CD4-positive, alpha-beta T cell treated with Interleukin-17A for 4 hours (primary cell): ENCODE data around the gene MYMX.

ENCODE experiments used
- DNase-seq: peaks from one replicate; pipeline ENCODE4 v3.0.0-alpha.2; 2020; ENCODE audit warnings: mixed read lengths

Gene MYMX

GRCh38 chr6:44253307-44254101 lies 36.8 kb downstream of the MYMX start:
- peak; percentile 71 for DNase-seq

- DNase-seq = no peak
Observed at GRCh38 chr6:44254191-44255104, 37.7 kb downstream of the MYMX start.

GRCh38 chr6:44255105-44255808 lies 38.5 kb downstream of the MYMX start:
- no peak for DNase-seq

GRCh38 chr6:44255871-44256774 lies 39.4 kb downstream of the MYMX start:
- DNase-seq = peak; percentile 23

DNA sequence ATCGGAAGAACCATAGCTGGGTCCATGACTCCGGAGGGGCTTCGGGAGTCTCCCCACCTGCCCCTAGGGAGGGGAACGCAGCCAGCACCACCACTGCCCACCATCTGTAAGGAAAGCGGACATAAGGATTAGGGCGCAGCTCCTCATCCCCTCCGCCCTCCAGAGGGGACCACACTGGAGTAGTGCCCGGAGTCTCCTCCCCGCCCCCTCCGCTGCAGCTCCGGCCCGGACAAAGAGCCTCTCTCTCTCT lies 40.0 kb downstream of the MYMX start:
- DNase-seq = no peak

GRCh38 chr6:44257025-44257752 lies 40.5 kb downstream of the MYMX start, which contains the start of gene SLC35B2:
TSS of gene SLC35B2 (minus strand) at chr6:44257528. CDS start at chr6:44257410, 118 bp downstream.
- DNase-seq = peak; percentile 71

DNA sequence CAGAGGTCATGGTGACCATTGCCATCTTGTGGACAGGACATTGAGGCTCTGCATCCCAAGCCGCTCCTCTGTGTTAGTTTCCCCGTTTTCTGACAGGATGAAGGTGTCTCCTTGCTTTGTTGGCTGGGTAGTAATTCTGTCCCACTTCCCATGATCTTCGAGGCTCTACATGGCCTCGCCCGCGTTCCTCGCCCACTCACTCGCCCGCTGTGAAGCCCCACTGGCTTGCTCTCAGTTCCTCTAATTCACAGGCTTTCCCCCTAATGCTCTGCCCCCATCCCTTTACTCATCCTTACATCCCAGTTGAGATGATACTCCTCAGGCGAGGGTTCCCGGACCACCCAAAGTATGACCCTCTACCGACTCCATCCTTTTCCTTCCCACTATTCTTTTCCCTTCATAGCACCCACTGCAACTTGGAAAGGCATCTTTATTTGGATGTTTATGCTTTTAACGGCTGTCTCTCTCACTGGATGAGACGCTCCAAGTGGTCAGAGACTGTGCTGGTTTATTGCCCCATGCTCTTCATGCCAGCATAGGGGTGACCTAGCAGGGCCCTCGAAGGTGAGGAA lies 41.1 kb downstream of the MYMX start:
- DNase-seq = no peak

- no peak for DNase-seq
Observed at GRCh38 chr6:44258325-44258863, 41.7 kb downstream of the MYMX start.

DNA sequence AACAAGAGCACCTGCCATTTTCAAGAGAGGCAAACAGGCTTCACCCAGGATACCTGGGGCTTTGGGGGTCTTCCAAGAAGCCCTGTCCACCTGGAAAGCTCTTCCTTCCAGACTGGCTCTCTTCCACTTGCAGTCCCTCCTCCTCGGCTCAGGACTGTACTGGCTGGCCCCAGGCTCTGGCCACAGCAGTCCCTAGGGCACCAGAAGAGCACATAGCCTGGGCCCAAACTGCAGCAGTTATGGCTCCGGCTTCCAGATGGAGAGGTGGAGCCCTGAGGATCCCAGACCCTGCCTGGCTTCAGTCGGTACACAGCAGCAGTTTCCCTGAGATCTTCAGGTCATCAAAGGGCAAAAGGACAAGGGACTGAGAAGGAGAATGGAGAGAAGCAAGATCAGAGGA lies 42.2 kb downstream of the MYMX start:
- no peak for DNase-seq

DNA sequence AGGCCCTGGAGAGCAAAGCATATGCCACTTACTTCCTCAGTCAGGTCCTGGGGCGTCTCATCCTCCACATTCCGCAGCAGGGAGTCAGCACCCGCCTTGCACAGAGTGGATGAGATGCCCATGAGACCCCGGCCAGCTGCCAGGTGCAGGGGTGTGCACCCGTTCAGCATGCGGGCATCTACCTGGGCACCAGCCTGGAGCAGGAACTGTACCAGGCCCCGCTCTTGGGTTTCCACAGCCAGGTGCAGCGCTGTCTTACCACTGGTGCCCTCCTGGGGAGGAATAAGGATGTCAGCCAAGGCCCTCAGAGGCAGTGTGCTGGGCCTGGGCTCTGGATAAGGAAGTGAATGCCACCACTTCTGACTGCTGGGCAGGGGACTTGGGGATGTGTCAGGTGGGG lies 43.3 kb downstream of the MYMX start:
- no peak for DNase-seq

DNA sequence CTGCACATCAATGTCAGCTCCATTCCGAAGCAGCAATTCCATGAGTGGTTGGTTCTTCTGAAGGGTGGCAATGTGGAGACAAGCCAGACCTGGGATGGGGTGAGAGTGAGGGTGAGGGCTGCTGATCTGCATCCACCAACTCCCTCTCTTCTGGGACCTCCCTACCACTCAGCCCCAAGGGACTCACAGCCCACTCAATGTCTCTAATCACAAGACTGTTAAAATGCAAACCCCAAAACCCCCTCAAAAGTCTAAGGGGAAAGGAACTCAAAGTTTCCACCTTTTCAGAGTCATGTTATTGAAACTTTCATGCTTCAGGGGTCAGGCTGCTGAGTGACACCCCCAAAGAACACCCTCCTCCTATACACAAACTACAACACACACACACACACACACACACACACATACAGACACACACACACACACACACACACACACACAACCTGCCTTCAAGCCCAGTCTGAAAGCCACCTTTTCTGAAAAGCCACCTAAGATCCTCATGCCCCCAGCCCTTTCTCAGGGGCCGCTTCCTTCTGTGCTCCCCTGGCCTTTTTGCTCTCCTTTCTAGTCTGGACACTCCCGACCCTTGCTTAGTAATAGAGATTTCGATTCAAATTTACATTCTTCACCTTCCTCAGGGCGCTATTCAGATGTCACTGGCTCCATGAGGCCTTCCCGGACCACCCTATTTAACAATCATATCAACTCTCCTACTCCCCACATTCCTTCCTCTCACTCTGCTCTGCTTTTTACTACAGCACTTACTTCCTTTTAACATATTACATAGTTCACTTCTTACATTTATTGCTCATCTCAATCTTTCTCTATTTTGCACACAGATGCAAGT lies 43.9 kb downstream of the MYMX start:
- DNase-seq = no peak

GRCh38 chr6:44261581-44261980 lies 44.9 kb downstream of the MYMX start:
- no peak for DNase-seq

DNA sequence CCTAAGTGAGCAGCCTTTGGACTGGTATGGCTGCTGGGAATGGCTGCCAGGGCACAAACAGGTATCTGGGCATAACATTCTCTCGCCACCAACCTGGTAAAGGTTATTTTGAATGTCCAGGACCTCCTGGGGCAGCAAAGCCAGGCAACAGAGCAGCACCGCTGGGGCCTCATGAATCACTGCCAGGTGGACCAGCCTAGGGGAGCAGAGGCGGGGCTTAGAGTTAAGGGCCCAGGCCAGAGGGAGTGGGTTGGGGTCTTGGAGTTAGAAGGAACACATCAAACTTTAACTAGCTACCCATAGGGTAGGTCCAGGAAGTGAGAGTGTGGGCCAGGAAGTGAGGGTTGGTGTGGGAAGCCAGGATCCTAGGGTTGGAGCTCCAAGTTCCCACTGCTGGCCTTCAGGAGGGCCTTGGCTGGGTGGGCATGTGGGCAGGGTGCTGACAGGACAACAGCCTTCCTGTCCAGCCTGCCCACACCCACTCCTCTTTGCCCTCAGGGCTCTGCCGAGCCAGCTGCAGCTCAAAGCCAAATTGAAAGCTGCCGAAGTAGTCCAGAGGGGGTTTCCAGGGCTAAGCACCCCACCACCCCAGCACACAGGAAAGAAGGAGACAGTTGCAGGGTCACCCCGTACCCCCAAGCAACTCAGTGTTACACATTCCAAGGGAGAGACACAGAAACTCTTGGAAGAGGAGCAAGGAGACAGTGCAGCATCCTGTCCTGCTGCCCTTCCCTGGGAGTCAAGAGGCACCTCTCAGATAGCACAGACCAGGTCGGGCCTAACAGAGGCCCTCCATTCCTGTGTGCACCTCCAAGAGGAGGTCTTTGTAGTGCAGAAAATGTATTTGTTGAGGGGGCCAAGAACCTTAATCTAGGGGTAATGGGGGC lies 46.0 kb downstream of the MYMX start:
- no peak for DNase-seq

DNA sequence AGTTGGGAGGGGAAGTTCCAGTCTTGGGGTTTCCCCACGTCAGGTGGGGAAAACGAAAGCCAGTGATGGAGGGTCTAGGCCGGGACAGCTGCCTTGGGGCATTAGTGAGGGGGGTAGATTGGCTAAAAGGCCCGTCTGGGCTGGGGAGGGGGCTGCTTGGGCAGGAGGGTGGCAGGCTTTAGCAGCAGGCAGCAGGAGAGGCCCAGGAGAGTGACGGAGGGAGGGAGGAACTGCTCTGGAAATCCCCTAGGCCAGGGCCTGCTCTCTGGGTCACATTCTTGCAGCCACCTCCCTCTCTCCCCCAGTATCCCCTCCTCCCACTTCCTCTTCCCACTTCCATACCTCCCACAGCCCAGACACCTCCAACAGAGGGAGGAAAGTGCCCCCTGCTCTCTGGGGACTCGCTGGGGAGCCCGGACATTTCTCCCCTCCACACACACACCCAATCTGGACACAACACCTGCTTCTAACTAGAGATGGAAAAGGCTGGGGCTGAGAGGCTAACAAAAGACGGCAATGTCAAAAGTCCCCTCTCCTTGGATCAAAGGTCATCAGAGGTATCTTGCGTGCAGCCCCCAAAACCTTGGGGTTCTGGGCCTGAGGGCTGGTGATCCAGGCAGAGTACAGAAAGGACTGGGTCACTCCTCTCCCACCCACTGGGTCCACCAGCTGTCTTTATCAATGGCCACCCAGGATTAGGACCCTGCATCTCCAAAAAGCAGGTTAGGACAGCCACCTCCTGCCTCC lies 46.8 kb downstream of the MYMX start:
- DNase-seq = peak; percentile 37

DNA sequence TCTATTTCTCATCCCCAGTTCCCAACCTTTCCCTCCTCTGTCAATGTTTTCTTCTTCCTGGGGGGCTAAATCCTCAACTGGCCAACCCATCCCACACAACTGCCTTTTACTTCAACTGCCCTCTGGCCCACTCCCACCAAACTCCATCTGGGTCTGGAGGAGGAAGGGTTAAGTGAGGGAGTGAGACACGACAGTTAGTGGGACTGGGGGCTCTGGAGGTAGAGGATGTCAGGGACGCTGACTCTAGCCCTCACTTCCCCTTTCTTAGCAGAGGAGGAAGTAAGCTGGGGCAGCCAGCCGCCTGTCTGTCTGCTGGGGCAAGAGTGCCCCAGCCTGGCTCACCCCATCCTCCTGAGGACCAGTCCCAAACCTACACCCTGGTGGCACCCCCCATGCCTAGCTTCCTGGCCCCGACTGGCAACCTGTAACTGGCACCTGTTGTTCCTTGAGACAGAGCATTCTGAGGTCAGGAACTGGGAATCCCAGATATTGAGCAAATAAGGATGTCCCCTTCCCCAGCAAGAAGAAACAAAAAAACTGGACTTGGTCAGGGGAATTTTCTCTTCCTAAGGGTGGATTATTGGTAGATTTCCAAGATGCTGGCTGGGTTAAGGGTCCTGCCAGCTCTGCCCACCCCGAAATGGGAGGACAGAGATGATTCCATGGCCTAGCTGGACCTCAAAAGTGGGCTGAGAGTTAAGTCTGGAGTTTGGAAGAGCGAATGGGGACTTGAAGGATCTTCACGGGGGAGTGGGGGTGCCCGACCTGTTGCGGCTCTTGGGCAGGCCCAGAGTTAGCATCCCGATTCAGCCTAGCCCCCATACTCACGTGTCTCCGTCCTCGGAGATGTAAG lies 47.7 kb downstream of the MYMX start:
- DNase-seq = peak; percentile 54

DNA sequence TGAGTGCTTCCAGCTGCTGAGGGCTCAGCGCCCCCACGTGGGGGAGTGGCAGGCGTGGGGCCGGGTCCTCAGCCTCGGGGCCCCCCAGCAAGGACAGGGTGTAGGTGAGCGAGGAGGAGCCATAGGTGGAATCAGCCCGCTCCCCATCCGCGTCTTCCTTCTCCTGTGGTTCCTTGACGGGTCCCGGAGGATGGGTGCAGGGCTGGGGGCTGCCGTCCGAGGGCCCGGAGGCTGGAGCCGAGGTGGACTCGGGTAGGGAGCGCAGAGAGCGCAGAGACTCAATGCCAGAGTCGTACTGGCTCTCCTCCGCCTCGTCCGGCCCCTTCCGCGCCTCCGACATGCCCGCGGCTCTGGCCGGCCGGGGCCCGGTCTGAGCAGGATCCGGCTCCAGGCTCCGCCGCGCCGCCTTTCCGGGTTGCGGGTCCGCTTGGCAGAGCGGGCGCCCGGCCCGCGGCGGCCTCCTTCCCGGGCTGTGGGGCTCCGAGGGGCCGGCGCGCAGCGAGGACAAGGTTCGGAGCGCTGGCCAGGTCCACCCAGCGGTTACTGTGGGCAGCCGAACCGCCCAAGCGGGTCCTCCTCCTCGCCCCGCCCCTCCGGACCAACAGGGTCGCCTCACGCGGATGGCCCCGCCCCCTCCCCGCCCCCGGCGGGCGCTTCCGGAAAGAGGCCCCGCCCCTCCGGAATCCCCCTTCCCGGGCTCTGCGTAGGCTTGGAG lies 48.4 kb downstream of the MYMX start, which contains the start of gene NFKBIE:
Gene NFKBIE, minus strand, starts transcription at position 545 of the 715 bp plus-strand sequence. Its CDS starts 205 bp downstream, at position 340.
- DNase-seq = peak; percentile 96
